ENCODE measurements around the gene PCNX1. TPM values are rescaled to one million over a fixed set of nuclear protein-coding genes. Genes with fewer than 3 reads are reported as not detected.

The PCNX1 gene
- total RNA-seq, 1 donor from 2014 or later = 62.5 TPM

- TF ChIP-seq CTCF (IDR thresholded peaks at IDR 0.05; ENCODE audit: partially characterized antibody, unreplicated experiment) = peak; percentile 92
- Mint-ChIP-seq H3K4me1 (ENCODE audit: low read depth, unreplicated experiment) (peaks cover 1% of the 10 kb centered on the region), H3K36me3 (ENCODE audit: unreplicated experiment) (no peaks in the 10 kb centered on the region), H3K9me3 (ENCODE audit: unreplicated experiment) (peaks cover 2% of the 10 kb centered on the region), H3K27me3 (ENCODE audit: unreplicated experiment) (peaks cover 5% of the 10 kb centered on the region), H3K4me3 (ENCODE audit: unreplicated experiment) (no peak overlapping the region), H3K27ac (ENCODE audit: unreplicated experiment) (no peak overlapping the region)
- DNase-seq = peak; percentile 66
These were observed 231.4 kb downstream of the PCNX1 start for GRCh38 chr14:71138448-71139293.

- peak; percentile 42 for TF ChIP-seq CTCF (IDR thresholded peaks at IDR 0.05; ENCODE audit: partially characterized antibody, unreplicated experiment)
- Mint-ChIP-seq H3K27me3 (ENCODE audit: unreplicated experiment) (peaks cover 5% of the 10 kb centered on the region), H3K9me3 (ENCODE audit: unreplicated experiment) (peaks cover 2% of the 10 kb centered on the region), H3K4me1 (ENCODE audit: low read depth, unreplicated experiment) (peaks cover 1% of the 10 kb centered on the region), H3K4me3 (ENCODE audit: unreplicated experiment) (no peak overlapping the region), H3K36me3 (ENCODE audit: unreplicated experiment) (no peaks in the 10 kb centered on the region), H3K27ac (ENCODE audit: unreplicated experiment) (no peak overlapping the region)
- no peak for DNase-seq
These were observed 232.2 kb downstream of the PCNX1 start for GRCh38 chr14:71139294-71139946.

GRCh38 chr14:71140157-71140556, 232.9 kb downstream of the PCNX1 start:
- H3K27ac Mint-ChIP-seq (ENCODE audit: unreplicated experiment) = no peak overlapping the region
- peaks cover 5% of the 10 kb centered on the region for H3K27me3 Mint-ChIP-seq (ENCODE audit: unreplicated experiment)
- H3K9me3 Mint-ChIP-seq (ENCODE audit: unreplicated experiment) = peaks cover 2% of the 10 kb centered on the region
- H3K4me3 Mint-ChIP-seq (ENCODE audit: unreplicated experiment) = no peak overlapping the region
- H3K4me1 Mint-ChIP-seq (ENCODE audit: low read depth, unreplicated experiment) = peaks cover 1% of the 10 kb centered on the region
- no peaks in the 10 kb centered on the region for H3K36me3 Mint-ChIP-seq (ENCODE audit: unreplicated experiment)
- TF ChIP-seq CTCF (IDR thresholded peaks at IDR 0.05; ENCODE audit: partially characterized antibody, unreplicated experiment) = no peak
- DNase-seq = no peak

- TF ChIP-seq CTCF (IDR thresholded peaks at IDR 0.05; ENCODE audit: partially characterized antibody, unreplicated experiment) = no peak
- no peak overlapping the region for H3K4me3 Mint-ChIP-seq (ENCODE audit: unreplicated experiment)
- no peak overlapping the region for H3K27ac Mint-ChIP-seq (ENCODE audit: unreplicated experiment)
- DNase-seq = no peak
- peaks cover 5% of the 10 kb centered on the region for H3K27me3 Mint-ChIP-seq (ENCODE audit: unreplicated experiment)
- H3K36me3 Mint-ChIP-seq (ENCODE audit: unreplicated experiment) = no peaks in the 10 kb centered on the region
- peaks cover 1% of the 10 kb centered on the region for H3K4me1 Mint-ChIP-seq (ENCODE audit: low read depth, unreplicated experiment)
- peaks cover 2% of the 10 kb centered on the region for H3K9me3 Mint-ChIP-seq (ENCODE audit: unreplicated experiment)
These were observed 234.6 kb downstream of the PCNX1 start for GRCh38 chr14:71141701-71142374.
